ENCODE measurements around the gene SLC25A28.

The SLC25A28 gene

GRCh38 chr10:99619851-99620710 lies at the start of gene SLC25A28:
Gene SLC25A28 (minus strand): TSS chr10:99620439. CDS start chr10:99620335, 104 bp downstream.
- DNase-seq: peak; percentile 98

GRCh38 chr10:99667108-99667751 lies 47.0 kb upstream of the SLC25A28 start:
- DNase-seq: no peak

- no peak for DNase-seq
These were observed 45.1 kb upstream of the SLC25A28 start for GRCh38 chr10:99665304-99665703.

GRCh38 chr10:99661377-99661763 lies 41.1 kb upstream of the SLC25A28 start:
- no peak for DNase-seq

GRCh38 chr10:99660662-99661376 lies 40.6 kb upstream of the SLC25A28 start:
- DNase-seq: no peak

GRCh38 chr10:99659868-99660366 lies 39.7 kb upstream of the SLC25A28 start:
- no peak for DNase-seq

GRCh38 chr10:99659031-99659867 lies 39.0 kb upstream of the SLC25A28 start, which contains the start of gene ENTPD7:
Gene ENTPD7 (plus strand): TSS chr10:99659509. CDS start chr10:99659957, 448 bp downstream.
- peak; percentile 92 for DNase-seq

- DNase-seq: no peak
These were observed 38.4 kb upstream of the SLC25A28 start for GRCh38 chr10:99658622-99659030.

GRCh38 chr10:99656199-99657064 lies 36.2 kb upstream of the SLC25A28 start:
- no peak for DNase-seq

- DNase-seq: no peak
These were observed 34.3 kb upstream of the SLC25A28 start for GRCh38 chr10:99654390-99655175.

GRCh38 chr10:99652800-99653390 lies 32.7 kb upstream of the SLC25A28 start:
- no peak for DNase-seq

GRCh38 chr10:99648717-99649116 lies 28.5 kb upstream of the SLC25A28 start:
- DNase-seq: no peak

- DNase-seq: no peak
These were observed 27.4 kb upstream of the SLC25A28 start for GRCh38 chr10:99647601-99648151.

- DNase-seq: no peak
These were observed 13.6 kb upstream of the SLC25A28 start for GRCh38 chr10:99633832-99634231.

GRCh38 chr10:99631496-99631895 lies 11.3 kb upstream of the SLC25A28 start:
- no peak for DNase-seq

GRCh38 chr10:99630991-99631390 lies 10.8 kb upstream of the SLC25A28 start:
- no peak for DNase-seq

GRCh38 chr10:99630433-99630832 lies 10.2 kb upstream of the SLC25A28 start:
- DNase-seq: no peak

GRCh38 chr10:99629625-99629978 lies 9.4 kb upstream of the SLC25A28 start:
- no peak for DNase-seq

- no peak for DNase-seq
These were observed 8.8 kb upstream of the SLC25A28 start for GRCh38 chr10:99628923-99629624.
